Glomerular endothelial cell (primary cell): ENCODE measurements around the gene TMEM255A. TPM values are rescaled to one million over a fixed set of nuclear protein-coding genes. Genes with fewer than 3 reads are reported as not detected.

Experiments used
- DNase-seq: peaks from one replicate; pipeline ENCODE4 v3.0.0-alpha.2; 2011; ENCODE audit warnings: low read depth, low spot score; ENCODE audit errors: extremely low read depth
- total RNA-seq: library from RNA; depleted of rRNA; stranded (reverse); fragments of >200 nt; gene quantifications from 2 replicates; pipeline ENCODE4 v1.2.3, GENCODE V29; 2015

TMEM255A gene
- total RNA-seq, 1 donor from 2014 or later: not detected

GRCh38 chrX:120271218-120271617, 40.0 kb downstream of the TMEM255A start:
- no peak for DNase-seq

- no peak for DNase-seq
These were observed 40.7 kb downstream of the TMEM255A start for GRCh38 chrX:120270567-120270966.

DNA sequence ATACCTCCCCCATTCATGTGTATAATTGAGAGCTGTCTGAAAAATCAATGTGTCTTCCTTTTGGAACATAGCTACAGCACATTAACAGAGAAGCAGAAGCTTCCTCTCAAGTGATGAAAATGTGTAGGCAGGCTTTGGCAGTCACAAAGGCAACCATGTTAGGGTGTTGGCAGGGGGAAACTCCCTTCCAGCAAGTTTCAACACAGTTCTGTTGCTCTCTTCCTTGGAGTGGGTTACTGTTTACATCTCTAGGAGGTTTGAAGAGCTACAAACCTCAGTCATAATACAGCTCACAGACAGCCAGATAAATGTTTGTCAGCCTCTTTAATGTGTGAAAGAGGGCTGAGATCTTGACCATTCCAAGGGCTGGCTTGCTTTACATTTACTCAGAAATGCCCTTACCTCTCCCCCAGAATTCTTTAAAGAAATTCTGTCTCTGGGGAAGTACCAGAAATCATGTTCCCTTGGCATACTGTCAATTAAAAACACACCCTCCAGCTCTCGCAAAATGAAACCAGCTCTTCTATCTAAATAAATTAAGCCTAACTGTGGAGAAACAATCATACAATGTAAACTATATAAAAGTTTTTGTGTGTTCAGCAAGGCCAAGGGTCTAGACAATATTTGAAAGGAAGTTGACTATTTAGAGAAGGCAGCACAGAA, 41.8 kb downstream of the TMEM255A start:
- DNase-seq: no peak

GRCh38 chrX:120264341-120264740, 46.9 kb downstream of the TMEM255A start:
- DNase-seq: no peak

DNA sequence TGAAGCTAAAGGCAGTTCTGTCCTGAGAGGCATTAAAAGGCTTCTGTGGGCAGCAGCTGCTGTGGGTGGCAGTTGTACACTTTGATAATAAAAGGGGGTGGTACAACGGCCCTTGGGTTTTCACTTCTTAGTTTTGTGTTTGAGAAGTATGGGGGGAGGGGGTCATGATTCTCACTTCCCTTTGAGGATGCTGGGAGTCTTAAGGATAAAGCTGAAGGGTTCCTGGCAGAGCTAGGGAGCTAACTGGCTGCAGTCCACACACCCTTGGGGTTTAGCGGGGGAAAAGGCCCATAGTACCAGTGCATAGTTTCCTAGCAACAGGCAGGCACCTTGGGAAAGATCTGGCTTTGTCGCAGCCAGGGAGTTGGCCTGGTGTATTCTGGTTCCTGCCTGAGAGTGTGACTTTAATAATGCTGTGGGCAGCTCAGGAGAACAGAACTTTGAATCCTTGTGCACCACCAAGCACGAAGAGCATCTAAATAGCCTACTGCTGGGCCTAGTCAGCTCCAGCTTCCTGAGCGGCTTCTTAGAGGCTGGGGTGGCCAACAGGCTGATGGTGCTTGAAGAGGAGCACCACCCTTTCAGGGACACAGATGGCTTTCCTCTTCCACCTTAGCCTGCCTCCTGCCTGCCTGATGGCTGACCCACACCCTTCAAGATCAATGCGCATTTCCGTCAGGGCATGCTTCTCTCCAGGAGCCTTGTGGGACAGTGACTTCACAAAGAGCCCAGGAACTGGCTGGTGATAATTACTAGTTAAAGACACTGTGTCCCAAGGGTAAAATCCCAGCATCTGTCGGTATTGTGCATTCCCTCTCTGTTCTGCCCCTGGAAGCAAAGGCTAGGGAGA, 48.2 kb downstream of the TMEM255A start:
- no peak for DNase-seq

DNA sequence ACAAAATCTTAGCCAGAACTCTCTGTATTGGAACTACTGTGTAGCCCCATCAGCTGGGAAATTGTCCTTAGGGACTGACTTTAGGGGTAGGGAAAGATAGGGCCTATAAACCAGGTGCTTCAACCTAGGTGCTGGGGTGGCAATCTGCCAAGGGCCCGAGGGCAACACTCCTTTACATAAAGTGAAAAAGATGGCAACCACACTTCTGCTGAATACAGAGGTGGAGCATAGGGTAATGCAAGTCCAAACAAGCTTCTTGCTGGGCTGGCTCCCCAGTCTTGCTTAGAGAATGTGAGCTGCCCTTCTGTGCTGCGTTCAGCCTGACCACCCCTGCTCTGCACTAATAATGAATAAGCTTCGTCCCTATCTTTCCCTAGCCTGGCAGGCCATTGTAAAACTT, 50.9 kb downstream of the TMEM255A start:
- DNase-seq: no peak

- DNase-seq: no peak
These were observed 57.5 kb downstream of the TMEM255A start for GRCh38 chrX:120253784-120254183.

- DNase-seq: no peak
These were observed 59.7 kb downstream of the TMEM255A start for GRCh38 chrX:120251471-120252011.

- peak; percentile 56 for DNase-seq
These were observed 60.6 kb downstream of the TMEM255A start, which contains the start of gene ZBTB33 for GRCh38 chrX:120250522-120251271. TSS of gene ZBTB33 (plus strand) at chrX:120250812. CDS start at chrX:120253416, 2,604 bp downstream.

GRCh38 chrX:120244735-120245498, 66.3 kb downstream of the TMEM255A start:
- peak; percentile 34 for DNase-seq

GRCh38 chrX:120244395-120244734, 66.9 kb downstream of the TMEM255A start:
- no peak for DNase-seq

- no peak for DNase-seq
These were observed 68.4 kb downstream of the TMEM255A start for GRCh38 chrX:120242813-120243212.

- DNase-seq: no peak
These were observed 72.3 kb downstream of the TMEM255A start for GRCh38 chrX:120238933-120239332.

DNA sequence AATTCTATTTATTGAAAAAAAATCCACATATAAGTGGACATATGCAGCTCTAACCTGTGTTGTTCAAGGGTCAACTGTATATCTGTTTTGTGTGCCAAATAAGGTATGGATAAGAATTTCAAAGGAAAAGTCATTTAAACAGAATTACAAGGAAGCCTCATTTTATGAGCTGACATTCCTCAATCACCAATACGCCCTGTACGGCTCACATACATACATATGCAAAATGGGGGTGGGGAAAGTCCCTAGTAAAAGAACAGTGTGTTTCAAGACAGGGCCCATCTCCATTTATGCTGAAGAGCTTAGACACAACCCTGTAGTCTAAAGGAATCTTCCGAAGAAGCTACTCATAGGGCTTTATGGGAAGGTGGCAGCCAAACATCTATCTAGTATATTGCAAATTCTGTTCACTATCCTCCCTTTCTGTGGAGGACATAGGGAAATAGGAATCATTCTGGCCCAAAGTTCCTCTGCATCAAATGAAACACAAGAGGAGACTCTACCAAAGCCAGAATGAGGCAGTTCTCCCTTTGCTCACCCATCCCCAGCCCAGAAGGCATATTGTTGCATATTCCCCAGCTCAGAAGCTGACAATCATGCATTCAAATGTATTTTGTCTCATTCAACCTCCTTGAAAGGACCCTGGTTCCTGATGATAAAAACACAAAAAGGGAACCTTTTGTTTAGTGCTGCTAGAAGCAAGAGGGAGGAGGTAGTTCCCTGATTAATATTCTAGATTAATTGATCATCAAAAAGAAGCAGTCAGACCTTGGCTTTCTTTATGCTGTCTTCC, 74.4 kb downstream of the TMEM255A start:
- no peak for DNase-seq

- DNase-seq: no peak
These were observed 76.0 kb downstream of the TMEM255A start for GRCh38 chrX:120235284-120235683.

DNA sequence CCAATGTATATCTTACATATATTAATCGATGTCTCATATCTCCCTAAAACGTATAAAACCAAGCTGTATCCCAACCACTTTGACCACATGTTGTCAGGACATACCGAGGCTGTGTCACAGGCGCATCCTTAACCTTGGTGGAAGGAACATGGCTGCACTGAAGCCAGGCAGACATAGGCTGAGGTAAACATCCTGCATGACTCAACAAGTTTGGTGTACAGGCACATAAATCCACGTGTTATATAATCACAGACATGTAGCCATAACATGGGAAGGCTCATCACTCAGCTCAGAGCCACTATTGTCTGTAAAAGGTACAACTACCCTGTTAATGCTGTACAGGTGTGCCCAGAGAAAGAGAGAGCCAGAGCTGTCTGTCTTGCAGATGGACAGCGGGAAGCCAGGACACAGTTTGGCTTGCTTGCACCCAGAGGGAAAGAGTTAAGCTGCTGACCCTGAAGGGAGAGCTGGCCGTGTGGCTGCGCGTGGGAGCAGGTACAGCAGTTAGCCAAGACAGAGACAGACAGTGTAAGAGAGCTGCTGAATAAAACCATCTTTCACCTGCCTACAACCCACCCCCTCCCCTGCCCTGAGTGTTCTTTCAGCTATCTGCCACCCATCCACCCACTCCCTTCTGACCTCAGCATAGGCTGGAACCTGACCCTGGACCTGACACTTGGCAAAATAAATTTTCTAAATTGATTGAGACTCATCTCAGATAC, 82.9 kb downstream of the TMEM255A start:
- no peak for DNase-seq

DNA sequence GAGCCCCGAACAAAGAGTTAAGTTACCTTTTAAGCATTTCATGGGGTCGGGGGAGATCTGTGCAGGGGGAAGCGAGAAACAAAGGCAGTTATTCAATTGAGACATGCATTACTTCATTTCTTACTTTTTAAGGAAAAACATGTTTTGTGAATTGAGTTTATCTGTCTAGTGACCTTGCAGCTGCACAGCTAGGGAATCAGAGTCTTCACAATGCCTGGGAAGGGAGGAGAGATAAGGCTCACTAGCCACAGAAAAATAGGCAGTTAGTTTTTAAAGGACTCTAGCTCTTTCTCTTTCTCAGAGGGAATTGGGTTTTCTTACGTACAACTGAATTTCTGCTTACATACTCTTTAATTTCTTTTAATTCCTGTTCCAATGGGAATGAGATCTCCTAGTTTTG, 86.9 kb downstream of the TMEM255A start:
- DNase-seq: no peak

GRCh38 chrX:120223374-120223773, 87.9 kb downstream of the TMEM255A start:
- no peak for DNase-seq
